HEK293 (cell line): ENCODE measurements around the gene MERTK.
A peak's percentile ranks its signal among the peaks of the same experiment; 100 is the strongest.

Source experiments
- GLI2 ChIP-seq: fragments of 450-650 bp; formaldehyde crosslinking; IDR thresholded peaks from 2 replicates; pipeline ENCODE4; 2017; ENCODE audit warnings: missing biosample characterization, missing genetic modification characterization, low read depth, borderline replicate concordance
- HOXA7 ChIP-seq: sonication (generic); formaldehyde crosslinking; IDR thresholded peaks from 2 replicates; pipeline ENCODE4 v1.8.1; 2022; ENCODE audit warnings: missing genetic modification reagents, borderline replicate concordance
- INSM2 ChIP-seq: fragments of 450-650 bp; formaldehyde crosslinking; IDR thresholded peaks from 2 replicates; pipeline ENCODE4 v1.5.1; 2016; ENCODE audit warnings: missing biosample characterization, missing genetic modification characterization
- SALL2 ChIP-seq: fragments of 450-650 bp; formaldehyde crosslinking; IDR thresholded peaks from 2 replicates; pipeline ENCODE4 v1.5.0; 2017; ENCODE audit warnings: missing biosample characterization, mild to moderate bottlenecking, missing genetic modification characterization, borderline replicate concordance
- SP7 ChIP-seq: fragments of 450-650 bp; formaldehyde crosslinking; IDR thresholded peaks from 2 replicates; pipeline ENCODE4 v1.5.1; 2016; ENCODE audit warnings: missing biosample characterization, missing genetic modification characterization
- ZBTB11 ChIP-seq: fragments of 450-650 bp; formaldehyde crosslinking; conservative IDR thresholded peaks from 2 replicates; pipeline ENCODE4 v1.5.1; 2016; ENCODE audit warnings: low read depth, missing biosample characterization, missing genetic modification characterization
- ZBTB48 ChIP-seq: fragments of 450-650 bp; formaldehyde crosslinking; IDR thresholded peaks from 2 replicates; pipeline ENCODE4 v1.5.1; 2016; ENCODE audit warnings: missing biosample characterization, missing genetic modification characterization
- ZBTB7A ChIP-seq: fragments of 450-650 bp; formaldehyde crosslinking; IDR thresholded peaks from 2 replicates; pipeline ENCODE4 v1.5.1; 2016; ENCODE audit warnings: low read depth, missing biosample characterization, missing genetic modification characterization
- ZFHX2 ChIP-seq: fragments of 450-650 bp; formaldehyde crosslinking; conservative IDR thresholded peaks from 2 replicates; pipeline ENCODE4 v1.5.1; 2016; ENCODE audit warnings: missing biosample characterization, missing genetic modification characterization
- ZIC2 ChIP-seq: fragments of 450-650 bp; formaldehyde crosslinking; IDR thresholded peaks from 2 replicates; pipeline ENCODE4 v1.5.1; 2016; ENCODE audit warnings: missing biosample characterization, missing genetic modification characterization
- ZNF121 ChIP-seq: fragments of 450-650 bp; formaldehyde crosslinking; IDR thresholded peaks from 2 replicates; pipeline ENCODE4 v1.5.1; 2016; ENCODE audit warnings: missing biosample characterization, missing genetic modification characterization
- ZNF16 ChIP-seq: fragments of 450-650 bp; formaldehyde crosslinking; IDR thresholded peaks from 2 replicates; pipeline ENCODE4 v1.5.1; 2016; ENCODE audit warnings: low read depth, missing biosample characterization, missing genetic modification characterization
- ZNF214 ChIP-seq: fragments of 450-650 bp; formaldehyde crosslinking; IDR thresholded peaks from 2 replicates; pipeline ENCODE4 v1.5.1; 2017; ENCODE audit warnings: missing biosample characterization, mild to moderate bottlenecking, missing genetic modification characterization, borderline replicate concordance
- ZNF223 ChIP-seq: fragments of 450-650 bp; formaldehyde crosslinking; IDR thresholded peaks from 2 replicates; pipeline ENCODE4 v1.5.1; 2016; ENCODE audit warnings: missing biosample characterization, missing genetic modification characterization
- ZNF239 ChIP-seq: fragments of 450-650 bp; formaldehyde crosslinking; IDR thresholded peaks from 2 replicates; pipeline ENCODE4 v1.5.1; 2016; ENCODE audit warnings: missing biosample characterization, missing genetic modification characterization
- ZNF48 ChIP-seq: fragments of 450-650 bp; formaldehyde crosslinking; IDR thresholded peaks from 2 replicates; pipeline ENCODE4 v1.5.1; 2016; ENCODE audit warnings: missing biosample characterization, missing genetic modification characterization
- ZNF518A ChIP-seq: fragments of 450-650 bp; formaldehyde crosslinking; conservative IDR thresholded peaks from 2 replicates; pipeline ENCODE4 v1.5.1; 2016; ENCODE audit warnings: low read depth, missing biosample characterization, missing genetic modification characterization
- ZNF677 ChIP-seq: fragments of 450-650 bp; IDR thresholded peaks from 2 replicates; pipeline ENCODE4 v1.5.0; 2018; ENCODE audit warnings: missing biosample characterization, mild to moderate bottlenecking, missing genetic modification characterization, moderate library complexity
- ZNF701 ChIP-seq: fragments of 450-650 bp; formaldehyde crosslinking; IDR thresholded peaks from 2 replicates; pipeline ENCODE4 v1.5.1; 2016; ENCODE audit warnings: missing biosample characterization, missing genetic modification characterization
- ZNF768 ChIP-seq: fragments of 450-650 bp; formaldehyde crosslinking; IDR thresholded peaks from 2 replicates; pipeline ENCODE4 v1.5.1; 2018; ENCODE audit warnings: missing biosample characterization, mild to moderate bottlenecking, missing genetic modification characterization
- ZNF791 ChIP-seq: fragments of 450-650 bp; formaldehyde crosslinking; IDR thresholded peaks from 2 replicates; pipeline ENCODE4 v1.5.1; 2016; ENCODE audit warnings: missing biosample characterization, missing genetic modification characterization
- ZNF792 ChIP-seq: fragments of 450-650 bp; formaldehyde crosslinking; IDR thresholded peaks from 2 replicates; pipeline ENCODE4 v1.5.1; 2016; ENCODE audit warnings: missing biosample characterization, missing genetic modification characterization
- ZSCAN16 ChIP-seq: fragments of 450-650 bp; formaldehyde crosslinking; IDR thresholded peaks from 2 replicates; pipeline ENCODE4 v1.5.1; 2016; ENCODE audit warnings: missing biosample characterization, missing genetic modification characterization
- TF ChIP-seq, protein P1 (sequence below): fragments of 450-650 bp; formaldehyde crosslinking; IDR thresholded peaks from 2 replicates; pipeline ENCODE4 v1.5.1; 2016; ENCODE audit warnings: missing biosample characterization, missing genetic modification characterization
- TF ChIP-seq, protein P2 (sequence below): fragments of 450-650 bp; formaldehyde crosslinking; IDR thresholded peaks from 2 replicates; pipeline ENCODE4 v1.5.1; 2016; ENCODE audit warnings: missing biosample characterization, missing genetic modification characterization

Gene MERTK

GRCh38 chr2:111898703-111899514, 502 bp downstream of the MERTK start (continued):
- TF ChIP-seq ZBTB11 (0 out of 2 replicates have a peak, but pooled peaks have one; percentile 14), ZNF768 (tag by site-specific recombination) (no peak), ZNF121 (no peak), ZNF16 (tag by site-specific recombination) (no peak), ZNF677 (tag by site-specific recombination) (no peak), ZIC2 (tag by site-specific recombination) (peak; percentile 78), ZBTB48 (no peak; the same call in 1 of the 2 replicates), ZNF48 (tag by site-specific recombination) (no peak), ZNF239 (no peak), ZNF518A (tag by site-specific recombination) (no peak), GLI2 (tag by site-specific recombination) (no peak), SALL2 (tag by site-specific recombination) (no peak), HOXA7 (CRISPR knock-in tag) (no peak), ZNF791 (tag by site-specific recombination) (no peak), INSM2 (tag by site-specific recombination) (no peak), ZNF701 (no peak), SP7 (tag by site-specific recombination) (no peak), ZNF214 (tag by site-specific recombination) (no peak), ZBTB7A (tag by site-specific recombination) (no peak), ZNF223 (tag by site-specific recombination) (no peak), ZSCAN16 (tag by site-specific recombination) (no peak), ZNF792 (tag by site-specific recombination) (no peak), ZFHX2 (peak; percentile 79)
- TF ChIP-seq, protein P1, sequence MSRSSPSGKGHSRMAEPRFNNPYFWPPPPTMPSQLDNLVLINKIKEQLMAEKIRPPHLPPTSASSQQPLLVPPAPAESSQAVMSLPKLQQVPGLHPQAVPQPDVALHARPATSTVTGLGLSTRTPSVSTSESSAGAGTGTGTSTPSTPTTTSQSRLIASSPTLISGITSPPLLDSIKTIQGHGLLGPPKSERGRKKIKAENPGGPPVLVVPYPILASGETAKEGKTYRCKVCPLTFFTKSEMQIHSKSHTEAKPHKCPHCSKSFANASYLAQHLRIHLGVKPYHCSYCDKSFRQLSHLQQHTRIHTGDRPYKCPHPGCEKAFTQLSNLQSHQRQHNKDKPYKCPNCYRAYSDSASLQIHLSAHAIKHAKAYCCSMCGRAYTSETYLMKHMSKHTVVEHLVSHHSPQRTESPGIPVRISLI (tag by site-specific recombination) = peak; percentile 14; the same call in 1 of the 2 replicates
- TF ChIP-seq, protein P2, sequence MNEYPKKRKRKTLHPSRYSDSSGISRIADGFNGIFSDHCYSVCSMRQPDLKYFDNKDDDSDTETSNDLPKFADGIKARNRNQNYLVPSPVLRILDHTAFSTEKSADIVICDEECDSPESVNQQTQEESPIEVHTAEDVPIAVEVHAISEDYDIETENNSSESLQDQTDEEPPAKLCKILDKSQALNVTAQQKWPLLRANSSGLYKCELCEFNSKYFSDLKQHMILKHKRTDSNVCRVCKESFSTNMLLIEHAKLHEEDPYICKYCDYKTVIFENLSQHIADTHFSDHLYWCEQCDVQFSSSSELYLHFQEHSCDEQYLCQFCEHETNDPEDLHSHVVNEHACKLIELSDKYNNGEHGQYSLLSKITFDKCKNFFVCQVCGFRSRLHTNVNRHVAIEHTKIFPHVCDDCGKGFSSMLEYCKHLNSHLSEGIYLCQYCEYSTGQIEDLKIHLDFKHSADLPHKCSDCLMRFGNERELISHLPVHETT (tag by site-specific recombination) = no peak
